Measurements from ENCODE around the gene COL17A1. TPM values are rescaled to one million over a fixed set of nuclear protein-coding genes. Genes with fewer than 3 reads are reported as not detected.

COL17A1 gene
- total RNA-seq, 1 experiment from 2014 or later = 41.3 TPM

DNA sequence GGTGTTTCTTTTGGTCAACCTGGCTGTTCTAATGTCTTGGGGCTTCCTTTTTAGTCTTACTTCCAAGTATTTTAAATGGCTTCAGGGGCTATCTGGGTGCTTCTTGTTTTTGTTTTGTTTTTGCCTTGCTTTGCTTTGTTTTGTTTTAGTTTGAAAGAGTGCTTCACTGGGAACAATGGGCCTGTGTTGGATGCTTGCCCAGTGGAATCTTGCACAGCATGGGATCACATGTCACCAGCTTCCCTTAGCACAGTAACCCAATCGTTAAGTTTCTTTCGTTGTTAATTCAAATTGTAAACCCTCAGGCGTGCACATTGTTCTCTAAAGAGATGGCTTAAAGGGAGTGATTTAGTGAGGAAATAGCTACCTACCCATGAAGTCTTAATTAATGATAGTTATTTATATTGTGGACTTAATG, 8.9 kb downstream of the COL17A1 start:
- CTCF ChIA-PET = no interaction called here
- TF ChIP-seq EZH2 (IDR thresholded peaks at IDR 0.05; ENCODE audit: low read depth) = no peak
- TF ChIP-seq, protein P1, sequence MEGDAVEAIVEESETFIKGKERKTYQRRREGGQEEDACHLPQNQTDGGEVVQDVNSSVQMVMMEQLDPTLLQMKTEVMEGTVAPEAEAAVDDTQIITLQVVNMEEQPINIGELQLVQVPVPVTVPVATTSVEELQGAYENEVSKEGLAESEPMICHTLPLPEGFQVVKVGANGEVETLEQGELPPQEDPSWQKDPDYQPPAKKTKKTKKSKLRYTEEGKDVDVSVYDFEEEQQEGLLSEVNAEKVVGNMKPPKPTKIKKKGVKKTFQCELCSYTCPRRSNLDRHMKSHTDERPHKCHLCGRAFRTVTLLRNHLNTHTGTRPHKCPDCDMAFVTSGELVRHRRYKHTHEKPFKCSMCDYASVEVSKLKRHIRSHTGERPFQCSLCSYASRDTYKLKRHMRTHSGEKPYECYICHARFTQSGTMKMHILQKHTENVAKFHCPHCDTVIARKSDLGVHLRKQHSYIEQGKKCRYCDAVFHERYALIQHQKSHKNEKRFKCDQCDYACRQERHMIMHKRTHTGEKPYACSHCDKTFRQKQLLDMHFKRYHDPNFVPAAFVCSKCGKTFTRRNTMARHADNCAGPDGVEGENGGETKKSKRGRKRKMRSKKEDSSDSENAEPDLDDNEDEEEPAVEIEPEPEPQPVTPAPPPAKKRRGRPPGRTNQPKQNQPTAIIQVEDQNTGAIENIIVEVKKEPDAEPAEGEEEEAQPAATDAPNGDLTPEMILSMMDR (conservative IDR thresholded peaks at IDR 0.05) = no peak

DNA sequence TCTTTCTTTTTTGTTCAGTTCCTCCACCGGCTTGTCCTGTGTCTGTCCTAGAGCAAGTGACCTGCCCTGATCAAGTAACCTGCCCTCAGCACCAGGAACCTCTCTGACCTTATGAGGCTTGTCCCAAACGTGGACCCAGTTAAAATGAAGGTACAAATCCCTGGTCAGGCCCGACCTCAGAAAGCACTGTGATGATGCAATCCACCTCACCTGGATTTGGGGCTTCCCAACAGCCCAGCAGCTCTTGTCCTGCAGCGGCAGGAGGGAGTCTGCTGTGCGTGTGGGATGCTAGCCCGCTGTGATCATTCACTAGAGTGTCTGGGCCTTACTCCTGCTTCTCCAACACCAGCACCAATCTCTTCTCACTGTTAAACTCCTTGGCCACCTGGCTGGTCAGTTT, 11.2 kb downstream of the COL17A1 start:
- TF ChIP-seq, protein P1 (conservative IDR thresholded peaks at IDR 0.05) = no peak
- TF ChIP-seq EZH2 (IDR thresholded peaks at IDR 0.05; ENCODE audit: low read depth) = no peak
- H3K9me3 ChIP-seq (ENCODE audit: insufficient read depth, low read depth) = no peaks in the 10 kb centered on the region
- POLR2A ChIA-PET (ENCODE audit: unreplicated experiment) = no interaction called here
- H3K4me3 ChIP-seq = no peak overlapping the region
- H3F3A ChIP-seq (ENCODE audit: insufficient read depth, low read depth) = peaks cover 5% of the 10 kb centered on the region; the same call in 1 of the 2 replicates
- H2AFZ ChIP-seq = no peak overlapping the region
- H3K27me3 ChIP-seq (ENCODE audit: insufficient read depth, low read depth) = no peaks in the 10 kb centered on the region
- no peaks in the 10 kb centered on the region for H3K4me1 ChIP-seq (replicated peaks; ENCODE audit: insufficient read depth)
- H4K20me1 ChIP-seq (ENCODE audit: insufficient read depth) = no peaks in the 10 kb centered on the region
- H3K9me2 ChIP-seq (ENCODE audit: insufficient read depth) = no peaks in the 10 kb centered on the region
- no peak for DNase-seq
- intact Hi-C loops (cut with micrococcal nuclease; ENCODE audit: unreplicated experiment) = no loop called here
- H3K4me2 ChIP-seq = no peak overlapping the region
- H3K36me3 ChIP-seq (ENCODE audit: low read depth) = no peaks in the 10 kb centered on the region
- CTCF ChIA-PET = no interaction called here
- no TSS peak for BruUV-seq (replicated peaks)
- H3K79me2 ChIP-seq (ENCODE audit: low read depth) = no peaks in the 10 kb centered on the region
- no peak overlapping the region for H3K27ac ChIP-seq

More for the DNA sequence above, 8.9 kb downstream of the COL17A1 start:
- intact Hi-C loops (cut with micrococcal nuclease; ENCODE audit: unreplicated experiment) = no loop called here
- H3K27ac ChIP-seq = no peak overlapping the region
- no peak overlapping the region for H3K4me2 ChIP-seq
- POLR2A ChIA-PET (ENCODE audit: unreplicated experiment) = no interaction called here
- no peaks in the 10 kb centered on the region for H3K4me1 ChIP-seq (replicated peaks; ENCODE audit: insufficient read depth)
- no TSS peak for BruUV-seq (replicated peaks)
- H3K4me3 ChIP-seq = no peak overlapping the region
- DNase-seq = peak in 1 of 2 experiments; percentile 56
- H3K27me3 ChIP-seq (ENCODE audit: insufficient read depth, low read depth) = no peaks in the 10 kb centered on the region
- no peaks in the 10 kb centered on the region for H4K20me1 ChIP-seq (ENCODE audit: insufficient read depth)
- H3K36me3 ChIP-seq (ENCODE audit: low read depth) = no peaks in the 10 kb centered on the region
- H3K9me3 ChIP-seq (ENCODE audit: insufficient read depth, low read depth) = no peaks in the 10 kb centered on the region
- H3F3A ChIP-seq (ENCODE audit: insufficient read depth, low read depth) = peaks cover 5% of the 10 kb centered on the region; the same call in 1 of the 2 replicates
- H2AFZ ChIP-seq = no peak overlapping the region
- no peaks in the 10 kb centered on the region for H3K9me2 ChIP-seq (ENCODE audit: insufficient read depth)
- no peaks in the 10 kb centered on the region for H3K79me2 ChIP-seq (ENCODE audit: low read depth)

DNA sequence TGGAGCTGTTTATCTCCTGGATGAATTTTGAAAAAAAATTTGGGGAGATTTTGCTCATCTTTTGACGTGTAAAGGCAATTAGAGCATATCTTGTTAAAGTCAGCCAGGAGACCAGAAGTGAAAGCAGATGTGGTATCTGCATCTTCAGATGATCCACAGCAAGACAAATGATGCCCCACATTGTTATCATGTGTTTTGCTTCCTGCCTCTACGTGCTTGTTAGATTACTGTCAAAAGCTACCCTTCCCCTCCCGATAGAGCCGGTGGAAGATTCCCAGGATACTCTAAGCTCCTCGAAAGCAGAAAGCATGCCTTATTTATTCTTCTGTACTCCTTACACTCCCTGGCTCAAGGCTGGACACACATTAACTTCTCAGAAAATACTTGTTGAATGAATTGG, 12.9 kb downstream of the COL17A1 start:
- CTCF ChIA-PET = no interaction called here
- no peaks in the 10 kb centered on the region for H3K79me2 ChIP-seq (ENCODE audit: low read depth)

More for the DNA sequence above, 12.9 kb downstream of the COL17A1 start:
- POLR2A ChIA-PET (ENCODE audit: unreplicated experiment) = no interaction called here
- Histone ChIP-seq H3K9me2 (ENCODE audit: insufficient read depth) (no peaks in the 10 kb centered on the region), H3K36me3 (ENCODE audit: low read depth) (no peaks in the 10 kb centered on the region), H3K4me1 (replicated peaks; ENCODE audit: insufficient read depth) (no peaks in the 10 kb centered on the region), H2AFZ (no peak overlapping the region), H3K4me3 (no peak overlapping the region), H3K27ac (no peak overlapping the region), H3K4me2 (no peak overlapping the region), H3F3A (ENCODE audit: insufficient read depth, low read depth) (peaks cover 5% of the 10 kb centered on the region; the same call in 1 of the 2 replicates), H3K27me3 (ENCODE audit: insufficient read depth, low read depth) (no peaks in the 10 kb centered on the region), H3K9me3 (ENCODE audit: insufficient read depth, low read depth) (no peaks in the 10 kb centered on the region), H4K20me1 (ENCODE audit: insufficient read depth) (no peaks in the 10 kb centered on the region)
- DNase-seq = no peak
- no TSS peak for BruUV-seq (replicated peaks)
- intact Hi-C loops (cut with micrococcal nuclease; ENCODE audit: unreplicated experiment) = no loop called here
- TF ChIP-seq, protein P1 (conservative IDR thresholded peaks at IDR 0.05) = no peak
- no peak for TF ChIP-seq EZH2 (IDR thresholded peaks at IDR 0.05; ENCODE audit: low read depth)

Measured in PC-9 (cell line).